Astrocyte of the hippocampus (primary cell): ENCODE results near the gene PAQR7.

Source experiments
- DNase-seq: peaks from one replicate; pipeline ENCODE4 v3.0.0; 2011; ENCODE audit warnings: low read depth, low spot score

The PAQR7 gene

DNA sequence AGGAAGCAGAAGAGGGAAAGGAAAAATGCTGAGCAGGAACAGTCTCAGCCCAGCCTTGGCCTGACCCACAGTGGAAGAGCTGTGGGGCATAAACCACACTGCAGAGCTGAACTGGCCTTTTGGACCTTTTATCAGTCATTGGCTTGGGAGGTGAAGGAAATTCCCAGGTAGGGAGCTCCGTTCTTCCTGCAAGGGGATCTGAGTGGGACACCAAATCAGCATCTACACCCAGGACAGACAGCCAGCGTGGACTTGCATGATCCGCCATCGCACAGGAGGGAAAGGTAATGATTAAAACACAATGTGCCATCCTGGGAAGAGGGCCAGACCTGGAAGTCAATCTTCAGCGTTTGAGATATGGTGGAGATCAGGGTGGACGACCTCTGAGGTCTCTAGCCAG, 56.9 kb downstream of the PAQR7 start:
- no peak for DNase-seq

DNA sequence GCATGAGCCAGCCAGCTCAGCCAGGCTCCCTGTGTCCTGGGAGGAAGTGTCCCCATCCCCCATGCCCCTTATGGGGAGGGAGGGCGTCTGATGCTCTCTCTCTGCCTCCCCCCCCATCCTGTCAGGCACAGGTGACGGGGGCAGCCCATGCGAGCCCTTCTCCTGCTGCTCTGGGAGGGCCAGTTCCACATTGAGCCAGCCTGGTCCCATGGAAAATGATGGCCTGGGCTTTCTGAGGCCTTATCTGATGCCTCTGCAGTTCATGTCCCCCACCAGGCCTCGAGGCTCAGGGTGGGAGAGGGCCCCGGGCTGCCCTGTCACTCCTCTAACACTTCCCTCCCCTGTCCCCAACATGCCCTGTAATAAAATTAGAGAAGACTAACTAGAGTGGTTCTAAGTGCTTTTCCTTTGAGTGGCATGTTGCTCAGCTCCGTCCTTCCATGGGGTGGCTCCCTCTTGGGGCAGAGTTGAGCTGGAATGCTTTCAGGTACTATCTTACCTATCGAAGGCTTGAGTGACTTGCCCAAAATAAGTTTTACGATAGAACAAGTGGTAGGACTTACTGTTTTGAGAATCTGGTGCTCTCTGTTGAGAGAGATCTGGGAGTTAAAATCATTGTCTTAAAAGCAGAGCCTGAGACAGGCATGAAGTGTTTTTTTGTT, 57.5 kb downstream of the PAQR7 start:
- DNase-seq: no peak

DNA sequence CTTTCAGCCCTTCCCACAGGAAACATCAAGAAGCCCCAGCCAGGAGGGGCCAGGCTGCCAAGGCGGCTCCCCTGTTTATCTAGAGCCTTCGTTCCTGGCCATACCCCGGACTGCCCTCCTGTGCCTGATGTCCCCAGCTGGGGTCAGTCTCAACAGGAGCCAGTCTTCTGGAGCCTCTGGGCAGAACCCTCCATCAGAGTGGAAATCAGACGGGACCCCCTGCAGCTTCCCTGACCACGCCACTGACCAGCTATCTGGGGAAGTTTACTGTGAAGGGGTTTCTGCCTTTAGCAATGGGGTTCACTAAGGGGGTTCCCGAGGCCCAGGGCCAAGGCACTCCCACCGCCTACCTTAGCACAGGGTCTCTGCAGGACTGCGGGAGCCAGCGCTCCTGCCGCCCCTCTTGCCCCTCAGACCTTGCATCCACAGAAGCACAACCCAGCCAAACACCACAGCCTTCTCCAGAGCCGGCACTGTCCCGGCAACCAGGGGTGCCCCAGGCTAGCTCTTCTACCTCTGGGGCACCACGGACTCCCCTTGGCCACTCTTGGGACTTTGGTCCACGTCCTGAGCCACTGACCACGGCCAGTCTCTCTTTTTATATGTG, 59.3 kb downstream of the PAQR7 start:
- DNase-seq: no peak

DNA sequence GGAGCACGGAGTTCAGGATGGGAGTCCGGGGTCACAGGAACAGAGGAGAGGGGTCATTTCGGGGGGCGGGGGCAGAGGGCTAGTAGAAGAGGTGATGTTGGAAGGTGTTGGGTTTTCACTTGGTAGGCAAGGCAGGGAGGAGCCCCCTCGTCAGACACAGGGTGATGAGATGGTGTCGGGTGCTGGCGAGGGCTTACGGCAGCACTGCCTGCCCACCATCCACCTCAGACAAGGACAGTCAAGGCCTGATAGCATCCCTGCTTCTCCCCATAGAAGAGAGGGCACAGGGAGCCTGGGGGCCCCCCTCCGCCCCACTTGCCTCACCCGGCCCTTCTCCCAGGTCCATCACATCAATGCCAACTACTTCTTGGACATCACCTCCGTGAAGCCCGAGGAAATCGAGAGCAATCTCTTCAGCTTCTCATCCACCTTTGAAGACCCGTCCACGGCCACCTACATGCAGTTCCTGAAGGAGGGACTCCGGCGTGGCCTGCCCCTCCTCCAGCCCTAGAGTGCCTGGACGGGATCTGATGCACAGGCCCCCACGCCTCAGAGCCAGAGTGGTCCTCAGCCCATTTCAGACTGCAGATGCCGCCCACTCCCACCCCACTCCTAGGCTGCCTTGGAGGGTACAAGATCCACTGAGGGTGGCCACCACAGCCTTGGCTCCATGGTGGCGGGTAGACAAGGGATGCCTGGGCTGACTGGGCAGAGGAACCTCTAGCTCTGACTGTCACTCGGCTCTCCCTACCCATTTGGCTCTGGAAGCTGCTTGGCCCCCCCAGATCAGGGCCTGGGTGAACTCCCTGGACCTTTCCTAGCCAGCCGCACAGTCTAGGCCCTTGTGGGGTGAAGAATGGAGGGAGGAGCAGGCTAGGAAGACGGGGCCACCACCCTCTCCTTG, 60.0 kb downstream of the PAQR7 start:
- no peak for DNase-seq

DNA sequence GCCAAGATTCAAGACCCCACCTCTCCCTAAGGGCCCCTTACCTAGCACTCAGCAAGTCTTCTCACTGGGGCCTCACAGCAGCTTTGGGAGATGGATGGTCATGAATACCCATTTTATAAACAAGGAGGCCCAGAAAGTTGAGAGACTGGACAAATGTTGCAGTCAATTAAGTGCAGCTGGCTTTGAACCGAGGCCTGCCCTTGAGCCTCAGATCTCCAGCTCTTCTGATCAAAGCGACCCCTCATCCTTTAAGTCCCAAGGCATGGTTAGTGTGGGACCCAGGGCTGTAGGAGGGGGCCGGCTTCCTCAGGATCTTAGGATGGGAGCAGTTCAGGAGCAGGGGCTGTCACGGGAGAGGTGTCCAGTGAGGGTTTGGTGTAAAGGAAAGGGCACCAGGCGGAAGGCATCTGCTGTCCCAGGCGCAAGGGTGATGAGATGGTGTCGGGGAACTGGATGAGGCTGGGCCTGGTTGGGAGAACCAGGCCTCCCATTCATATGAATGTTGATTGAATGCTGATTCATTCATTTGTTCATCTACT, 60.9 kb downstream of the PAQR7 start:
- no peak for DNase-seq

DNA sequence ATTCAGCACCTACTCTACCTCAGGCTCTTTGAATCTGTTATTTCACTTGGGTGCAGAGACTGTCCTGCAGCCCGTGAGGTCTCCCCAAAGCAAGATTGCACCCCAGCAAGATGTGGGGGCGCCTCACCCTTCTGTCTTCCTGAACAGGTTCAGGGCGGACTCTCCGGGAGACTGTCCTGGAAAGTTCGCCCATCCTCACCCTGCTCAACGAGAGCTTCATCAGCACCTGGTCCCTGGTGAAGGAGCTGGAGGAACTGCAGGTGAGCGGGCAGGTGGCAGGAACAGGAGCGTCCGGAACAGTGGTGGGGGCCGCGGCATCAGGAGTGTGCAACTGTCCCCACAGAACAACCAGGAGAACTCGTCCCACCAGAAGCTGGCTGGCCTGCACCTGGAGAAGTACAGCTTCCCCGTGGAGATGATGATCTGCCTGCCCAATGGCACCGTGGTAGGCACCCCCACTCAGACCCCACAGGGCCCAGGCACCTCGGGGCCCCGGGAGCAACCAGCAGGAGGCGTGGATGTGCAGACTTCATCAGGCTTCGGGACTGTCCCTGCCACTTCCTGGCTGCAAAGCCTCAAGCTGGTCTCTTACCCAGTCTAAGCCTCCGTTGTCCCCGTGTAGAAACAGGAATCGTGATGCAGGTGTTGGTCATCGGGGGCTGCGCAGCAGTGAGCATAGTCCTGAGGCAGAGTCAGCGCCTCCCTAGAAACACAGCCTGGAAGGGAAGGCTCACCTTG, 61.6 kb downstream of the PAQR7 start:
- no peak for DNase-seq

DNA sequence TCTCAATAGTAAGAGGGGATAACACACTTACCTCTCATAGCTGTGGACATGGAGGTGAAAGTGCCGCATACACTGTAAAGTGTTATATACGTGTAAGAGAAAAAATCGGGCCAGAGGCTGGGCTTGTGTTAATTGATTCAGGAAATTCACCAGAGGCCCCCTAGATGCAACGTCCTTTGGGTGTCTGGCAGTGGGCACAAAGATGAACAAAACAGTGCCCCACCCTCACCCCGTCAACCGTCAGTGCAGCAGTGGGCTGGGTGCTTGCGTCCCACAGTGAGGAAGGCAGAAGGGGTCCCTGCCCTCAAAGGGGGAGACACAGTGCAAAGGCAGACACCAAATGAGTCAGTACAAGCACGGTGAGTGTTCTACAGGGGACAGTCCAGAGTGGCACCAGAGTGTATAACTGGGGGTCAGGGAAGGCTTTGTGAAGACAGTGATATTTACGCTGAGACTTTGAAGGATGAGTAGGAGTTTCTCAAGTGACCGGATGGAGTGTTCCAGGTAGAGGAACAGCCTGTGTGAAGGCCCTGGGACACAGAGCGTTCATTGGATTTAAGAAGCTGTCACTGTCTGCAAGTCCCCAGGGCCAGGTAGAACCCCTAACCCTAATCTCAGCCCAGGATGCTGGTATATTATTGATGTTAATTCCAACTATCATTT, 62.3 kb downstream of the PAQR7 start:
- no peak for DNase-seq
